Measurements from ENCODE around the gene LAMTOR3.

Gene LAMTOR3

DNA sequence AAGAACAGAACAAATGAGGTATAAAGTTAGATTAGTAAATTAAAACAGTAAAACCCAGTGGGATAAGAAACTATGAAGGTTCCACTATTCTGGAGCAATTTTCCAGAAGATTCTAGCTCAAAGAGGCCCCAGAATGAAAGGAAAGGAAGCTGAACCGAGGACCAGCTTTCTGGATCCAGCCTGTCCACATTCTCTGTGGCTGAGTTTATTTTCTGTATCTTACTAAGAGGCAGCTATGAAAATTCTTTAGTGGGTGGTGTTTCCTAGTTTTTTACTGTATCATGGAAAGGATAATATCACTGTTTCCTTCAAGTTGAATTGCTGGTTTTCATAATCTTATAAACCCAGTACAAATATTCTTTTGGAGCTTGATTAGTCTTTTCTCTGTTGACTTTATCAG, 65.8 kb downstream of the LAMTOR3 start:
- DNase-seq: no peak

All from bone marrow (tissue), 2 donors.